Measurements from ENCODE around the gene IFNL3. TPM values are rescaled to one million over a fixed set of nuclear protein-coding genes. Genes with fewer than 3 reads are reported as not detected.
"Not testable (repeated sequence)": the region's sequence is repeated elsewhere in the genome, so short reads cannot be mapped to it uniquely, and the experiment has no call there.

IFNL3 gene
- total RNA-seq (2014; rRNA removed; shearing (Covaris generic)), result not detected in 2 replicates

- not testable (repeated sequence) for DNase-seq (ENCODE audit: low spot score)
Observed at GRCh38 chr19:39244410-39245100, at the start of gene IFNL3. Gene IFNL3, minus strand, starts transcription at chr19:39245006. Its CDS starts 39 bp downstream, at chr19:39244967.

GRCh38 chr19:39293394-39293793 is 48.6 kb upstream of the IFNL3 start:
- no peak for DNase-seq (ENCODE audit: low spot score)

GRCh38 chr19:39284032-39284431 is 39.2 kb upstream of the IFNL3 start:
- DNase-seq (ENCODE audit: low spot score), result no peak

GRCh38 chr19:39282021-39282420 is 37.2 kb upstream of the IFNL3 start:
- DNase-seq (ENCODE audit: low spot score), result no peak

- no peak for DNase-seq (ENCODE audit: low spot score)
Observed at GRCh38 chr19:39277598-39277997, 32.8 kb upstream of the IFNL3 start.

GRCh38 chr19:39276740-39277139 is 31.9 kb upstream of the IFNL3 start:
- no peak for DNase-seq (ENCODE audit: low spot score)

GRCh38 chr19:39275578-39275977 is 30.8 kb upstream of the IFNL3 start:
- no peak for DNase-seq (ENCODE audit: low spot score)

- not testable (repeated sequence) for DNase-seq (ENCODE audit: low spot score)
Observed at GRCh38 chr19:39273859-39274258, 29.1 kb upstream of the IFNL3 start.

- no peak for DNase-seq (ENCODE audit: low spot score)
Observed at GRCh38 chr19:39270036-39270871, 25.4 kb upstream of the IFNL3 start.

GRCh38 chr19:39269369-39269768 is 24.6 kb upstream of the IFNL3 start:
- not testable (repeated sequence) for DNase-seq (ENCODE audit: low spot score)

- not testable (repeated sequence) for DNase-seq (ENCODE audit: low spot score)
Observed at GRCh38 chr19:39268531-39269223, 23.9 kb upstream of the IFNL3 start.

- DNase-seq (ENCODE audit: low spot score), result not testable (repeated sequence)
Observed at GRCh38 chr19:39268085-39268484, 23.3 kb upstream of the IFNL3 start, which contains the start of gene IFNL2. Gene IFNL2, plus strand, starts transcription at chr19:39268396. Its CDS starts 173 bp downstream, at chr19:39268569.

GRCh38 chr19:39265321-39265916 is 20.6 kb upstream of the IFNL3 start:
- DNase-seq (ENCODE audit: low spot score), result no peak

- no peak for DNase-seq (ENCODE audit: low spot score)
Observed at GRCh38 chr19:39264306-39265290, 19.8 kb upstream of the IFNL3 start.

GRCh38 chr19:39263912-39264305 is 19.1 kb upstream of the IFNL3 start:
- DNase-seq (ENCODE audit: low spot score), result no peak

GRCh38 chr19:39262496-39262895 is 17.7 kb upstream of the IFNL3 start:
- DNase-seq (ENCODE audit: low spot score), result no peak

- no peak for DNase-seq (ENCODE audit: low spot score)
Observed at GRCh38 chr19:39261704-39262103, 16.9 kb upstream of the IFNL3 start.

- DNase-seq (ENCODE audit: low spot score), result no peak
Observed at GRCh38 chr19:39257227-39257626, 12.4 kb upstream of the IFNL3 start.

GRCh38 chr19:39254531-39255345 is 9.9 kb upstream of the IFNL3 start:
- DNase-seq (ENCODE audit: low spot score), result no peak
